ENCODE results near the gene GOLGA5.
"Not testable (repeated sequence)": the region's sequence is repeated elsewhere in the genome, so short reads cannot be mapped to it uniquely, and the experiment has no call there.

GOLGA5 gene

GRCh38 chr14:92793709-92794546 lies at the start of gene GOLGA5:
GOLGA5 (plus strand) TSS chr14:92794305; CDS start chr14:92797438, 3,133 bp downstream.
- DNase-seq = peak; percentile 99

GRCh38 chr14:92747701-92748258 lies 46.3 kb upstream of the GOLGA5 start:
- DNase-seq = peak; percentile 67

- peak; percentile 95 for DNase-seq
Measured at GRCh38 chr14:92748259-92749016, 45.7 kb upstream of the GOLGA5 start, which contains the start of gene LGMN. LGMN (minus strand) TSS chr14:92748627; CDS start chr14:92732786, 15,841 bp downstream.

GRCh38 chr14:92750222-92750728 lies 43.8 kb upstream of the GOLGA5 start:
- not testable (repeated sequence) for DNase-seq

GRCh38 chr14:92750994-92751400 lies 43.1 kb upstream of the GOLGA5 start:
- no peak for DNase-seq

GRCh38 chr14:92751819-92752218 lies 42.3 kb upstream of the GOLGA5 start:
- no peak for DNase-seq

- peak; percentile 87 for DNase-seq
Measured at GRCh38 chr14:92753250-92753649, 40.9 kb upstream of the GOLGA5 start.

- DNase-seq = no peak
Measured at GRCh38 chr14:92754966-92755365, 39.1 kb upstream of the GOLGA5 start.

- peak; percentile 60 for DNase-seq
Measured at GRCh38 chr14:92755495-92755894, 38.6 kb upstream of the GOLGA5 start.

- peak; percentile 93 for DNase-seq
Measured at GRCh38 chr14:92756446-92756845, 37.7 kb upstream of the GOLGA5 start.

GRCh38 chr14:92759300-92759678 lies 34.8 kb upstream of the GOLGA5 start:
- DNase-seq = no peak

GRCh38 chr14:92759679-92760523 lies 34.2 kb upstream of the GOLGA5 start:
- no peak for DNase-seq

GRCh38 chr14:92760524-92760805 lies 33.6 kb upstream of the GOLGA5 start:
- DNase-seq = no peak

GRCh38 chr14:92763666-92764631 lies 30.2 kb upstream of the GOLGA5 start:
- DNase-seq = peak; percentile 53

- peak; percentile 87 for DNase-seq
Measured at GRCh38 chr14:92768236-92768635, 25.9 kb upstream of the GOLGA5 start.

GRCh38 chr14:92768795-92769194 lies 25.3 kb upstream of the GOLGA5 start:
- DNase-seq = no peak

- DNase-seq = peak; percentile 77
Measured at GRCh38 chr14:92770484-92770883, 23.6 kb upstream of the GOLGA5 start.

- DNase-seq = no peak
Measured at GRCh38 chr14:92774572-92774971, 19.5 kb upstream of the GOLGA5 start.

GRCh38 chr14:92775292-92775691 lies 18.8 kb upstream of the GOLGA5 start:
- peak; percentile 87 for DNase-seq

GRCh38 chr14:92778868-92779565 lies 15.1 kb upstream of the GOLGA5 start:
- peak; percentile 44 for DNase-seq

Measured in suppressor macrophage treated with lipopolysaccharide for 4 hours (primary cell).